ENCODE results near the gene GHRL. TPM values are rescaled to one million over a fixed set of nuclear protein-coding genes. Genes with fewer than 3 reads are reported as not detected.

The GHRL gene
- total RNA-seq, 1 experiment from 2014 or later: not detected

DNA sequence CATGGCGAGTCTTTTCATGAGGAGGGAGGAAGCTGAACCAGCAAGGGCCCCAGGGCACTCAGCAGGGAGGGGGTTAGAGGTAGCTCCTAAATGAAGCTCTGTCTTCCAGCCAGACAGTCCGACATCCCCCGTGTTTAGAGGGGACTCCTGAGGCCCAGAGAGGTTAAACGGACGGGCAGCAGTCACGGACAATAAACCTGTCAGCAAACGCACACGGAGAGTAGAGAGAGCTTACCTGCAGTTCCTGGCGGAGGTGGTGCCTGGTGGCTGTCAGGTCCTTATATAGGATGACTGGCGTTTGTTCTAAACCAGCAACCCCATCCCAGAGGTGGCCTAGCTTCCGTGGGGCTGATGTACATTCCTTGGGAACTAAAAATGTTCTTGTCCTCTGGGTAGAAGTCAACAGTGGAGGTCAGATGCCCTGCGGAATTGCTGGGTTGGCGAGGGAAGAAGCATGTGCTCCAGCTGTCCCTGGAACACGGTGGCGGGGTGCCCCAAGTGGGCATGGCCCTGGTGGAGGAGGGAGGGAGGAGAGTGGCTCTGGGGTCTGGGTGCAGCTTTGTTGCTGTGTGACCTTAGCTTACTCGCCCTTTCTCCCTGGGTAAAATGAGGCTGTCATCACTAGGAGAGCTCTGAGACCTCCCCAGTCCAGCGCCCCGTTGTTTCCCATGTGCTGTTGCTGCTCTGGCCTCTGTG lies 2.1 kb downstream of the GHRL start:
- no peaks in the 10 kb centered on the region for H3K79me2 ChIP-seq (ENCODE audit: insufficient read depth, low read length)
- CTCF ChIA-PET: no interaction called here
- H3K9me3 ChIP-seq (ENCODE audit: control insufficient read depth in 1 of 2, insufficient read depth in 1 of 2, low read depth in 1 of 2, low read length in 2 of 2): no peaks in the 10 kb centered on the region
- no peaks in the 10 kb centered on the region for H3K27me3 ChIP-seq (ENCODE audit: insufficient read depth, low read length)
- peaks cover 8% of the 10 kb centered on the region in 2 experiments; a peak in 1 of 4 replicates for H3K36me3 ChIP-seq (ENCODE audit: control insufficient read depth in 1 of 2, insufficient read depth in 2 of 2, low read length in 2 of 2)
- H3K4me3 ChIP-seq (replicated peaks in 1 of 2; ENCODE audit: low read depth in 1 of 2, low read length in 2 of 2): no peak overlapping the region
- no peaks in the 10 kb centered on the region for H4K20me1 ChIP-seq (ENCODE audit: insufficient read depth)
- TF ChIP-seq EGR1 (IDR thresholded peaks at IDR 0.05; ENCODE audit: low read depth) (no peak), ZNF274 (IDR thresholded peaks at IDR 0.05; ENCODE audit: low read depth, low read length) (no peak), RAD21 (IDR thresholded peaks at IDR 0.05; ENCODE audit: low read depth) (no peak), POLR2A (IDR thresholded peaks at IDR 0.05; ENCODE audit: borderline replicate concordance, extremely low read depth, insufficient read depth, insufficient read length) (no peak), CBX3 (IDR thresholded peaks at IDR 0.05; ENCODE audit: low read depth) (no peak), EZH2 (IDR thresholded peaks at IDR 0.05) (no peak)
- no peak overlapping the region for H2AFZ ChIP-seq (ENCODE audit: low read depth, low read length, poor library complexity, severe bottlenecking)
- POLR2A ChIA-PET: no interaction called here
- no peak overlapping the region for H3K4me2 ChIP-seq (ENCODE audit: low read length)
- no peak overlapping the region for H3K27ac ChIP-seq (ENCODE audit: low read depth, low read length)
- H3K9ac ChIP-seq (ENCODE audit: low read length): no peak overlapping the region
- DNase-seq (ENCODE audit: low read depth, low spot score) (no peak), ATAC-seq (no peak)
- peaks cover 0 to 9% of the 10 kb centered on the region in 2 experiments; a peak in 2 of 4 replicates for H3K4me1 ChIP-seq (ENCODE audit: control insufficient read depth in 1 of 2, insufficient read depth in 2 of 2, low read length in 2 of 2)
- RAD21 ChIA-PET (ENCODE audit: low non-redundant PET in 1 of 2, low total read pairs in 2 of 2, uncharacterized antibody in 2 of 2, unreplicated experiment in 2 of 2): interaction anchor here in 1 of 2 experiments (0.6 kb wide), 1 partner anchor 295 kb away, joined by 3 read pairs; no protein-coding TSS in a partner anchor
- no TSS peak for BruUV-seq (replicated peaks)
- intact Hi-C loops (cut with micrococcal nuclease): no loop called here
- H3K9me2 ChIP-seq (ENCODE audit: insufficient read depth): no peaks in the 10 kb centered on the region

DNA sequence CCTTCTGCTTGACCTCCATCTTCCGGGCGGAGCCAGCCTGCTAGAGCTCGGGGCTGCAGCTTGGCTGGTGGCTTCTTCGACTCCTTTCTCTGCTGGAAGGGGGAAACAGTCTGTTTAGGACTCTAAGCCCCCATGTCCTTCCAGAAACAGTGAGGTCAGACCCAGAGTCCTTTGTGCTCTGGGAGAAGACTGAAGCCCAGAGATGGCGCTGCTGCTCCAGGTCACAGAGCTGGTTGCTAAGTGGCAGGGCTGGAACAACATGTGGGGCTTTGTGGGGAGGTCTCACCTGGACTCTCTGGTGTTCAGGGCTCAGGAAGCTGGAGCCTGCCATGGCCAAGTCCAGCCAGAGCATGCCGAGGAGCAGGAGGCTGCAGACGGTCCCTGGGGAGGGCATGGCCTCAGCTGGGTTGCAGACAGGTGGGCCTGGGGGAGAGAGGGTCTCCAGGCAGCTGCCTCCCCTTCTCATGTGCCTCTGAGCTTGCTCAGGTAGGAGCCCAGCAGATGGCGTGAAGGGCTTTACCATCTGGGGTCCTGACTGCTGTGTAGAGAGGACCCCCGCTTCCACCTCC lies 2.9 kb downstream of the GHRL start:
- Histone ChIP-seq H2AFZ (ENCODE audit: low read depth, low read length, poor library complexity, severe bottlenecking) (no peak overlapping the region), H3K9ac (ENCODE audit: low read length) (no peak overlapping the region), H3K79me2 (ENCODE audit: insufficient read depth, low read length) (no peaks in the 10 kb centered on the region), H3K27me3 (ENCODE audit: insufficient read depth, low read length) (no peaks in the 10 kb centered on the region), H3K4me2 (ENCODE audit: low read length) (no peak overlapping the region), H3K9me3 (ENCODE audit: control insufficient read depth in 1 of 2, insufficient read depth in 1 of 2, low read depth in 1 of 2, low read length in 2 of 2) (no peaks in the 10 kb centered on the region), H3K27ac (ENCODE audit: low read depth, low read length) (no peak overlapping the region), H3K36me3 (ENCODE audit: control insufficient read depth in 1 of 2, insufficient read depth in 2 of 2, low read length in 2 of 2) (peaks cover 8% of the 10 kb centered on the region in 2 experiments; a peak in 1 of 4 replicates), H3K4me3 (replicated peaks in 1 of 2; ENCODE audit: low read depth in 1 of 2, low read length in 2 of 2) (no peak overlapping the region), H3K4me1 (ENCODE audit: control insufficient read depth in 1 of 2, insufficient read depth in 2 of 2, low read length in 2 of 2) (peaks cover 0 to 9% of the 10 kb centered on the region in 2 experiments; a peak in 2 of 4 replicates), H3K9me2 (ENCODE audit: insufficient read depth) (no peaks in the 10 kb centered on the region), H4K20me1 (ENCODE audit: insufficient read depth) (no peaks in the 10 kb centered on the region)
- intact Hi-C loops (cut with micrococcal nuclease): no loop called here
- DNase-seq (ENCODE audit: low read depth, low spot score) (no peak), ATAC-seq (no peak)
- ChIA-PET POLR2A (no interaction called here), RAD21 (ENCODE audit: low non-redundant PET in 1 of 2, low total read pairs in 2 of 2, uncharacterized antibody in 2 of 2, unreplicated experiment in 2 of 2) (no interaction called here), CTCF (no interaction called here)
- no TSS peak for BruUV-seq (replicated peaks)
- TF ChIP-seq EGR1 (IDR thresholded peaks at IDR 0.05; ENCODE audit: low read depth) (no peak), CBX3 (IDR thresholded peaks at IDR 0.05; ENCODE audit: low read depth) (no peak), RAD21 (IDR thresholded peaks at IDR 0.05; ENCODE audit: low read depth) (no peak)
- TF ChIP-seq, protein P1, sequence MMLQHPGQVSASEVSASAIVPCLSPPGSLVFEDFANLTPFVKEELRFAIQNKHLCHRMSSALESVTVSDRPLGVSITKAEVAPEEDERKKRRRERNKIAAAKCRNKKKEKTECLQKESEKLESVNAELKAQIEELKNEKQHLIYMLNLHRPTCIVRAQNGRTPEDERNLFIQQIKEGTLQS (IDR thresholded peaks at IDR 0.05): no peak
- TF ChIP-seq, protein P2, sequence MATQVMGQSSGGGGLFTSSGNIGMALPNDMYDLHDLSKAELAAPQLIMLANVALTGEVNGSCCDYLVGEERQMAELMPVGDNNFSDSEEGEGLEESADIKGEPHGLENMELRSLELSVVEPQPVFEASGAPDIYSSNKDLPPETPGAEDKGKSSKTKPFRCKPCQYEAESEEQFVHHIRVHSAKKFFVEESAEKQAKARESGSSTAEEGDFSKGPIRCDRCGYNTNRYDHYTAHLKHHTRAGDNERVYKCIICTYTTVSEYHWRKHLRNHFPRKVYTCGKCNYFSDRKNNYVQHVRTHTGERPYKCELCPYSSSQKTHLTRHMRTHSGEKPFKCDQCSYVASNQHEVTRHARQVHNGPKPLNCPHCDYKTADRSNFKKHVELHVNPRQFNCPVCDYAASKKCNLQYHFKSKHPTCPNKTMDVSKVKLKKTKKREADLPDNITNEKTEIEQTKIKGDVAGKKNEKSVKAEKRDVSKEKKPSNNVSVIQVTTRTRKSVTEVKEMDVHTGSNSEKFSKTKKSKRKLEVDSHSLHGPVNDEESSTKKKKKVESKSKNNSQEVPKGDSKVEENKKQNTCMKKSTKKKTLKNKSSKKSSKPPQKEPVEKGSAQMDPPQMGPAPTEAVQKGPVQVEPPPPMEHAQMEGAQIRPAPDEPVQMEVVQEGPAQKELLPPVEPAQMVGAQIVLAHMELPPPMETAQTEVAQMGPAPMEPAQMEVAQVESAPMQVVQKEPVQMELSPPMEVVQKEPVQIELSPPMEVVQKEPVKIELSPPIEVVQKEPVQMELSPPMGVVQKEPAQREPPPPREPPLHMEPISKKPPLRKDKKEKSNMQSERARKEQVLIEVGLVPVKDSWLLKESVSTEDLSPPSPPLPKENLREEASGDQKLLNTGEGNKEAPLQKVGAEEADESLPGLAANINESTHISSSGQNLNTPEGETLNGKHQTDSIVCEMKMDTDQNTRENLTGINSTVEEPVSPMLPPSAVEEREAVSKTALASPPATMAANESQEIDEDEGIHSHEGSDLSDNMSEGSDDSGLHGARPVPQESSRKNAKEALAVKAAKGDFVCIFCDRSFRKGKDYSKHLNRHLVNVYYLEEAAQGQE (IDR thresholded peaks at IDR 0.05; ENCODE audit: low read depth): no peak
- TF ChIP-seq, protein P3, sequence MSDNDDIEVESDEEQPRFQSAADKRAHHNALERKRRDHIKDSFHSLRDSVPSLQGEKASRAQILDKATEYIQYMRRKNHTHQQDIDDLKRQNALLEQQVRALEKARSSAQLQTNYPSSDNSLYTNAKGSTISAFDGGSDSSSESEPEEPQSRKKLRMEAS (IDR thresholded peaks at IDR 0.05): no peak
- TF ChIP-seq, protein P4, sequence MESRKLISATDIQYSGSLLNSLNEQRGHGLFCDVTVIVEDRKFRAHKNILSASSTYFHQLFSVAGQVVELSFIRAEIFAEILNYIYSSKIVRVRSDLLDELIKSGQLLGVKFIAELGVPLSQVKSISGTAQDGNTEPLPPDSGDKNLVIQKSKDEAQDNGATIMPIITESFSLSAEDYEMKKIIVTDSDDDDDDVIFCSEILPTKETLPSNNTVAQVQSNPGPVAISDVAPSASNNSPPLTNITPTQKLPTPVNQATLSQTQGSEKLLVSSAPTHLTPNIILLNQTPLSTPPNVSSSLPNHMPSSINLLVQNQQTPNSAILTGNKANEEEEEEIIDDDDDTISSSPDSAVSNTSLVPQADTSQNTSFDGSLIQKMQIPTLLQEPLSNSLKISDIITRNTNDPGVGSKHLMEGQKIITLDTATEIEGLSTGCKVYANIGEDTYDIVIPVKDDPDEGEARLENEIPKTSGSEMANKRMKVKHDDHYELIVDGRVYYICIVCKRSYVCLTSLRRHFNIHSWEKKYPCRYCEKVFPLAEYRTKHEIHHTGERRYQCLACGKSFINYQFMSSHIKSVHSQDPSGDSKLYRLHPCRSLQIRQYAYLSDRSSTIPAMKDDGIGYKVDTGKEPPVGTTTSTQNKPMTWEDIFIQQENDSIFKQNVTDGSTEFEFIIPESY (IDR thresholded peaks at IDR 0.05; ENCODE audit: extremely low read depth, insufficient replicate concordance, low read length): no peak

Data from HCT116 (cell line).